T-helper 17 cell (primary cell): Measurements from ENCODE around the gene PLA2G2D. TPM values are rescaled to one million over a fixed set of nuclear protein-coding genes. Genes with fewer than 3 reads are reported as not detected.

ENCODE experiments used
- ATAC-seq: fragments of 150-1000 bp; cut with Tn5 transposase; 2 replicates; pipeline ENCODE4 v1.10.0; 2021; ENCODE audit warnings: mild to moderate bottlenecking, moderate library complexity
- DNase-seq, 3 donors: peaks; one replicate each; pipeline versions ENCODE4 v3.0.0 to v3.0.0-alpha.2; 2020 to 2021
- H3K9me3 ChIP-seq: one replicate; pipeline ENCODE4 v1.7.0; 2013; ENCODE audit warnings: low read length, mild to moderate bottlenecking; ENCODE audit not compliant: control insufficient read depth, poor library complexity, severe bottlenecking
- H3K27ac Mint-ChIP-seq: one replicate; pipeline ENCODE4 v1.8.0; 2022; ENCODE audit warnings: mild to moderate bottlenecking, moderate library complexity, mixed read lengths
- H3K27me3 Mint-ChIP-seq: one replicate; pipeline ENCODE4 v1.8.0; 2022; ENCODE audit warnings: mixed read lengths
- H3K36me3 Mint-ChIP-seq: one replicate; pipeline ENCODE4 v1.8.0; 2022; ENCODE audit warnings: low read depth, mixed read lengths
- H3K4me1 Mint-ChIP-seq: one replicate; pipeline ENCODE4 v1.8.0; 2022; ENCODE audit warnings: mild to moderate bottlenecking, mixed read lengths
- H3K4me3 Mint-ChIP-seq: one replicate; pipeline ENCODE4 v1.8.0; 2022; ENCODE audit warnings: mild to moderate bottlenecking, moderate library complexity, mixed read lengths
- total RNA-seq, 4 donors: library from RNA in 2 of 4; stranded (reverse) in 2 of 4; gene quantifications; one replicate each; pipeline ENCODE4 v1.2.3 and lab custom pipeline; 2022 to 2026

PLA2G2D gene
- total RNA-seq, 2 donors from 2014 or later: not detected

GRCh38 chr1:20071416-20071815 lies 47.9 kb downstream of the PLA2G2D start:
- Mint-ChIP-seq H3K27me3 (peaks cover 30% of the 10 kb centered on the region), H3K36me3 (no peaks in the 10 kb centered on the region), H3K4me1 (peaks cover 7% of the 10 kb centered on the region), H3K27ac (no peak overlapping the region), H3K4me3 (no peak overlapping the region)
- no peaks in the 10 kb centered on the region for H3K9me3 ChIP-seq
- DNase-seq: no peak
- no peak for ATAC-seq

GRCh38 chr1:20070357-20070756 lies 49.0 kb downstream of the PLA2G2D start:
- no peak overlapping the region for H3K4me3 Mint-ChIP-seq
- no peak for ATAC-seq
- H3K4me1 Mint-ChIP-seq: peaks cover 7% of the 10 kb centered on the region
- H3K27me3 Mint-ChIP-seq: peaks cover 29% of the 10 kb centered on the region
- DNase-seq: no peak
- no peaks in the 10 kb centered on the region for H3K36me3 Mint-ChIP-seq
- no peaks in the 10 kb centered on the region for H3K9me3 ChIP-seq
- H3K27ac Mint-ChIP-seq: no peak overlapping the region

- no peaks in the 10 kb centered on the region for H3K9me3 ChIP-seq
- peaks cover 7% of the 10 kb centered on the region for H3K4me1 Mint-ChIP-seq
- H3K4me3 Mint-ChIP-seq: no peak within 1 kb of the TSS
- ATAC-seq (no peak), DNase-seq (no peak)
- no peak within 1 kb of the TSS for H3K27ac Mint-ChIP-seq
- no peaks in the 10 kb centered on the region for H3K36me3 Mint-ChIP-seq
- peaks cover 27% of the 10 kb centered on the region for H3K27me3 Mint-ChIP-seq
Measured at GRCh38 chr1:20069874-20070273, 49.5 kb downstream of the PLA2G2D start, which contains the start of gene PLA2G5. Gene PLA2G5 (plus strand): TSS chr1:20070194. CDS start chr1:20084831, 14,637 bp downstream.

- Mint-ChIP-seq H3K36me3 (no peaks in the 10 kb centered on the region), H3K27me3 (peaks cover 27% of the 10 kb centered on the region), H3K4me3 (no peak overlapping the region), H3K27ac (no peak overlapping the region), H3K4me1 (peaks cover 7% of the 10 kb centered on the region)
- DNase-seq: no peak
- H3K9me3 ChIP-seq: no peaks in the 10 kb centered on the region
- ATAC-seq: no peak
Measured at GRCh38 chr1:20068722-20069121, 50.6 kb downstream of the PLA2G2D start.

- Mint-ChIP-seq H3K4me3 (no peak overlapping the region), H3K36me3 (no peaks in the 10 kb centered on the region), H3K27me3 (peaks cover 9% of the 10 kb centered on the region), H3K27ac (no peak overlapping the region), H3K4me1 (peaks cover 12% of the 10 kb centered on the region)
- DNase-seq (no peak), ATAC-seq (no peak)
- no peaks in the 10 kb centered on the region for H3K9me3 ChIP-seq
Measured at GRCh38 chr1:20063861-20064292, 55.5 kb downstream of the PLA2G2D start.

Other genes starting within 250 kb of the PLA2G2D start
- 10 to 100 TPM; 14.1 to 16.9 TPM for gene OTUD3, start 237.1 kb downstream of the PLA2G2D start, total RNA-seq
- not detected for gene PLA2G2E, start 195.9 kb downstream of the PLA2G2D start, total RNA-seq
- not detected for gene PLA2G2A, start 139.9 kb downstream of the PLA2G2D start, total RNA-seq
- not detected for gene PLA2G5, start 49.3 kb downstream of the PLA2G2D start, total RNA-seq
- gene PLA2G2F, start 19.8 kb upstream of the PLA2G2D start, total RNA-seq: not detected
- 1 to 10 TPM in 1 of 2 donors, under 1 TPM in 1; 0.81 to 1.0 TPM for gene UBXN10, start 66.6 kb upstream of the PLA2G2D start, total RNA-seq
- under 1 TPM in 1 of 2 donors, not detected in 1; 0.25 TPM for gene PLA2G2C, start 67.0 kb upstream of the PLA2G2D start, total RNA-seq
- under 1 TPM; 0.13 to 0.15 TPM for gene VWA5B1, start 171.3 kb upstream of the PLA2G2D start, total RNA-seq